GM12891 (cell line): ENCODE measurements around the gene SUMO4.

Experiments
- POLR2A ChIP-seq: IDR thresholded peaks from 2 replicates; pipeline ENCODE4 v1.6.1; 2011; ENCODE audit warnings: low read depth, low read length, control low read depth
- POLR2AphosphoS5 ChIP-seq: IDR thresholded peaks from 2 replicates; pipeline ENCODE4 v1.6.1; 2011; ENCODE audit warnings: low read depth, low read length, control low read depth
- TAF1 ChIP-seq: IDR thresholded peaks from 2 replicates; pipeline ENCODE4 v1.6.1; 2011; ENCODE audit warnings: low read depth, low read length, control low read depth

GRCh38 chr6:149387779-149388512 lies 12.1 kb upstream of the SUMO4 start:
- TF ChIP-seq POLR2AphosphoS5 (no peak), TAF1 (no peak), POLR2A (no peak)
